22Rv1 (cell line): Measurements from ENCODE around the gene ARSG.

Experiments used
- ZFX ChIP-seq: fragments of 450-650 bp; IDR thresholded peaks from 2 replicates; pipeline ENCODE4 v1.6.1; 2017; ENCODE audit warnings: antibody characterized with exemption, borderline replicate concordance
- TF ChIP-seq, protein P1 (sequence below): fragments of 450-650 bp; IDR thresholded peaks from 2 replicates; pipeline ENCODE4 v1.5.1; 2017; ENCODE audit warnings: mild to moderate bottlenecking

DNA sequence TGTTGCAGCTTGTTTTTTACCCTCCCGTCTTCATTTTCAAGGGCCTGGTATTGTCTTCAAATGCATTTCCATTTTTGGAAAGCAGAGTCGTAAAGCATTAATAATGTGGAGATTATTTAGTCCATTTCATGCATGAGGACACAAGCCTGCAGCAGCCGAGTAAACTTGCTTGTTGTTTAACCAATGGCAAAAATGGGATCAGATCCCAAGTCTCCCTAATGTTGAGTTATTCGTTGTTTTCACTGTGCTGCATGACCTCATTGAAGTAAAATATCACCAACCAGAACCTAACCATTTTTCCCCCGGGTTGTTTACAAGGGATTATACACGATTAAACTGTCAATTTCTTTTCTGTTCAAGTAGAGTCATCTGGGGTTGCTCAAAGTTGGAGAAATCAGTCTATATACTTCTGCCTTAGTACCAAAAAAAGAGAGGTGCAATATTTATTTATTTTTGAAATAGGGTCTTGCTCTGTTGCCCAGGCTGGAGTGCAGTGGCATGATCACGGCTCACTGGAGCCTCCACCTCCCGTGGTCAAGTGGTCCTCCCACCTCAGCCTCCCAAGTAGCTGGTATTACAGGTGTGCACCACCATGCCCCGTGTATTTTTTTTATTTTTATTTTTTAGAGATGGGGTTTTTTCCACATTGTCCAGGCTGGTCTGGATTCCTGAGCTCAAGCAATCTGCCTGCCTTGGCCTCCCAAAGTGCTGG, 31.1 kb upstream of the ARSG start:
- TF ChIP-seq, protein P1, sequence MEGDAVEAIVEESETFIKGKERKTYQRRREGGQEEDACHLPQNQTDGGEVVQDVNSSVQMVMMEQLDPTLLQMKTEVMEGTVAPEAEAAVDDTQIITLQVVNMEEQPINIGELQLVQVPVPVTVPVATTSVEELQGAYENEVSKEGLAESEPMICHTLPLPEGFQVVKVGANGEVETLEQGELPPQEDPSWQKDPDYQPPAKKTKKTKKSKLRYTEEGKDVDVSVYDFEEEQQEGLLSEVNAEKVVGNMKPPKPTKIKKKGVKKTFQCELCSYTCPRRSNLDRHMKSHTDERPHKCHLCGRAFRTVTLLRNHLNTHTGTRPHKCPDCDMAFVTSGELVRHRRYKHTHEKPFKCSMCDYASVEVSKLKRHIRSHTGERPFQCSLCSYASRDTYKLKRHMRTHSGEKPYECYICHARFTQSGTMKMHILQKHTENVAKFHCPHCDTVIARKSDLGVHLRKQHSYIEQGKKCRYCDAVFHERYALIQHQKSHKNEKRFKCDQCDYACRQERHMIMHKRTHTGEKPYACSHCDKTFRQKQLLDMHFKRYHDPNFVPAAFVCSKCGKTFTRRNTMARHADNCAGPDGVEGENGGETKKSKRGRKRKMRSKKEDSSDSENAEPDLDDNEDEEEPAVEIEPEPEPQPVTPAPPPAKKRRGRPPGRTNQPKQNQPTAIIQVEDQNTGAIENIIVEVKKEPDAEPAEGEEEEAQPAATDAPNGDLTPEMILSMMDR: no peak
- no peak for TF ChIP-seq ZFX
